ENCODE measurements around the gene FAM217B.
"Not testable (repeated sequence)": the region's sequence is repeated elsewhere in the genome, so short reads cannot be mapped to it uniquely, and the experiment has no call there.

FAM217B gene

GRCh38 chr20:59939052-59939878 lies 924 bp upstream of the FAM217B start:
- DNase-seq: no peak

DNA sequence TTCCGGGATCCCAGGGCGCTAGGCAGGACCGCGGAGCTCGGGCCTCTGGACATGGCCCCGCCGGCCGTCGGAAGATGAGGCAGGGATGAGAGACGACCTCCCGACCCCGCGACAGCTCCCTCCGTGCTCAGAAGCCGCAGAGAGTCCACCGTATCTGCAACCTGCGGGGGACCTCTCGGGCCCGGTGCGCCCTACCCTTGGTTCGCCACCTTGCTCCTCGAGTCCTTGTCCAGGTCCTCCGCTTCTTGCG lies 385 bp upstream of the FAM217B start:
- DNase-seq: no peak

- DNase-seq: no peak
Observed at GRCh38 chr20:59940956-59941294, 736 bp downstream of the FAM217B start.

- DNase-seq: no peak
Observed at GRCh38 chr20:59942245-59942644, 2.1 kb downstream of the FAM217B start.

- DNase-seq: no peak
Observed at GRCh38 chr20:59944726-59945125, 4.5 kb downstream of the FAM217B start.

- DNase-seq: no peak
Observed at GRCh38 chr20:59945175-59945574, 5.0 kb downstream of the FAM217B start.

DNA sequence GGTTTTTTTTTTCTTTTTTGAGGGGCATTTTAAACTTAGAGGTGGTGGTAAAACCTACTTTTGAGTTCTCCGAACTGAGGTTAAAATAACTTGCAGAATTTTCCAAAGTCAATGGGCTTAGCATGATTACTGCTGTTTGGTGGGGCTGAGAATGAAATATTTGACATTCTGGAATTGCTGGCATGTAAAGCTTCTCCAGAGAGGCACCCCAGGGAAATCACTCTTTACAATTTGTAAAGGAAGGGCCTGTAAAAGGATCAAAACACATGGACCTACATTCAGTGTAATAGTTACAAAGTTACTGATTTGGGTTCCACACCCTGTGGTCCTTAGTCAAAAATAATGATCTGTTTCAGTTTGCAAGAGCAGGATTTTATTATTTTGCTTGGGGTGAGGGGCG lies 5.5 kb downstream of the FAM217B start:
- no peak for DNase-seq

DNA sequence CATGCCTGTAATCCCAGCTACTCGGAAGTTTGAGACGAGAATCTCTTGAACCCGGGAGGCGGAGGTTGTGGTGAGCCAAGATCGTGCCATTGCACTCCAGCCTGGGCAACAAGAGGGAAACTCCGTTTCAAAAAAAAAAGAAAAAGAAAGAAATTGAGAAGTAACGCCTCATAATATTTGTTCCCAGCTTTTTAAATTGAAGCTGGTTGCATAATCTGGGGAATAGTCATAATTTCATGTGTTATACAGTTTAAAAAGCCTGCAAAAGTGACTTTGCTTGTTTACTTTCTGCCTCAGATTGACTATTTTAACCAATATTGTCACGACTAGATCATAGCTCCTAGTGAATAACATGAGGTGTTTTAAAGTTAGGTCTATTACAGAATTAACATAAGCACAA lies 7.2 kb downstream of the FAM217B start:
- DNase-seq: no peak

- DNase-seq: no peak
Observed at GRCh38 chr20:59948212-59948611, 8.0 kb downstream of the FAM217B start.

DNA sequence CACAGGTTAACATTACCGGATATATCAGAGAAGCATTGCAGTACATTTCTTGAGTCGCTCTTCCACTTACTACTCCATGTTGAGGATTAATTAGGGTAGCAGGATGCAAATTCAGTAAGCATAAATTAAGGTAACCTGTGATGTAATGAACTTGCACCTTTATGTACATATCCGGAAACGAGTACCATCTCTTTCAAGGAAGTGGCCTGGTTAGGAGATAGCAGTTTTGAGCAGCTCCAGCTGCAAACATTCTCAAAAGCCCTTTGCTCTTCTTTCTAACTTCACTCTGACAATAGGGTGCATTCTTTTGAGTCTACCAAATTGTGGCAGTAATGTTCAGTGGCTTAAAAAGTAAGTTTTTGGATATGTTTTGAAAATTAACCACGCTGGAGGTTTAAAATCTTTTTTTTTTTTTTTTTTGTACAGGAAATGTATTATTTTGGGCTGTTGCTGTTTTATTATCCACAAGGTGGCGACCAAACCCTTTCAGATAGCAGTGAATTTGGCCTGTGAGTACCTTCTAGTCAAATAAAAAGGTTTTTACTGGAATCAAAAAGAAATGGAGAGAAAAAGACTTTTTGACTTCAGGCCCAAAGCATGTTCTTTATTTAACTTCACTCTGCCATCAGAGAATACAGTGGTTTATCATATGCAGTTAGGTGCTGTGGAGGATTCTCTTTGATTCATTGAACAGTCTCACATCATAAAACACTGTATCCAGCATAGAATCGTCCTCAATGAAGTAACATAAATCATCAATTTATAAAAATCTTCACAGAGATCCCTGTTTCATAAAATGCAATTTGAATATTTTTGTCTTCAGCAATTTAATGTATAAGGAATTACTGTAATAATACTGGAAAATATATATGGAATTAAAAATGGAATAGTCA lies 8.9 kb downstream of the FAM217B start:
- peak; percentile 51 for DNase-seq

- DNase-seq: no peak
Observed at GRCh38 chr20:59949911-59950310, 9.7 kb downstream of the FAM217B start.

- DNase-seq: no peak
Observed at GRCh38 chr20:59954718-59955117, 14.5 kb downstream of the FAM217B start.

- no peak for DNase-seq
Observed at GRCh38 chr20:59955131-59955796, 15.1 kb downstream of the FAM217B start.

GRCh38 chr20:59957568-59957967 lies 17.4 kb downstream of the FAM217B start:
- not testable (repeated sequence) for DNase-seq

GRCh38 chr20:59958123-59958522 lies 17.9 kb downstream of the FAM217B start, which contains the start of gene CDH26:
Gene CDH26 (plus strand): TSS chr20:59958423. CDS start chr20:59958727, 304 bp downstream.
- no peak for DNase-seq

DNA sequence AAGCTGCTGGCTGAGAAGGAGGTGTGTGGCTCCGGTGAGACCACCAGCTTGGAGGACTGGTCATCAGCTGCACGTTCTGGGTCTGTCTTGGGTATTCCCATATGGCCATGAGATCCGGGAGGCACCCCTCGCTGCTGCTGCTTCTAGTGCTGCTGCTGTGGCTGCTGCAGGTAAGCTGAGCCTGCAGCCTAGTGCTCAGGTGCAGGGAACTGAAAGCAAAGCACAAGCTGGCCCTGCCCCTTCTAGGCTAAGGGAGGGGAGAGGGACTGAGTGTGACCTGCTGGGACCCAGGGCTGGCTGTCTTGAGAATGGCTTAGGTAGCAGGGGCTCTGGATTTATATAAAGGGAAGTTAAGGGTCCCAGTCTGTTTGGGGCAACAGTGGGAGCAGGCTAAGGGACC lies 18.4 kb downstream of the FAM217B start:
- DNase-seq: no peak

DNA sequence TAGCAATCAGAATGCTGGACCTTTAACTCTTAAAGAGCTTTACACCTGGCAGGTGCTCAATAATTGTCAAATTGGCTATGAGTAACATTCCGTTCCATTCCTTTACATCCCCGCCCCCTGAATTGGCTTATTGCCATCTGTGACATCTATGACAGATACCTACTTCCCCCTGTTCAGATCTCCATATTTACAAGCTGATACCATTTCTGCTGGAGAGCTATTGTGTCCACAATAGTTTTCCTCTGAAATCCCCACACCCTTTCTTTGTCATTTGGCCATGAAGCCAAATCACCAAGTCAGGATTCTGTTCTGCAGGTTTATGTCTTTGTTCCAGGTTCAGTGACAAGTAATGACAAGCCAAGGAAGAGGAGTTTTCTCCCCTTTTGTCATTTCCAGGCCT lies 21.2 kb downstream of the FAM217B start:
- no peak for DNase-seq

GRCh38 chr20:59962155-59962554 lies 22.0 kb downstream of the FAM217B start:
- DNase-seq: no peak

- no peak for DNase-seq
Observed at GRCh38 chr20:59966428-59966827, 26.2 kb downstream of the FAM217B start.

GRCh38 chr20:59971428-59971827 lies 31.2 kb downstream of the FAM217B start:
- no peak for DNase-seq

GRCh38 chr20:59972037-59972801 lies 32.0 kb downstream of the FAM217B start:
- no peak for DNase-seq

DNA sequence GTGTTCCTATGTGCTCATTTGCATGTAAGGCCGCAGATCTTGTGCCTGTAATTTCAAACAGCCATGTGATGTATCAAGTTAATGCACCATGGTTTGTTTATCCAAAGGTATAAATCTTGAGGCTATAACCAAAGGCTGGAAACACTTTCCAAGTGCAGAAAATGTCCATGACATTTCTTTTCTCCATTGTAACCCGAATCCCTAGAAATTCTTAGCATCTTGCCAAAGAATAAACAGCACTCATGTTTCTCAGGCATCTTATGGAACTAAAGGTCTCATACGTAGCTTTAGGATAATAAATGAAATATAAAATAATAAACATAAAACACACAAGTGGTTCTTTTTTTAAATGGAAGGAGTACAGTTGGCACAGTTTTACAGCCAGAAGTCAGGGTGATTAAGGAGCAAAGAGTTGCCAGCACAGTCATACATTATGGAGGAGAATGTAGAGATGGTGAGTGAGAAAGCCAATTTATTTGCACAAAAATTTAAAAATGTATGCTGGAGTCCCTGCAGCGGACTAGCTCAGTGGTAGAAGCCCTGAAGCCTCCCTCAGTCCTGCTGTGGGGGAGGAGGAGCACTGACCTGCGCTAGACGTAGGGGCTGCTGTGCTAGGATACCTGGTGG lies 36.1 kb downstream of the FAM217B start:
- no peak for DNase-seq

Data from CD4-positive, alpha-beta T cell treated with Interleukin-6 for 4 hours (primary cell).